Chondrocyte (in vitro differentiated cells): ENCODE measurements around the gene STAT5A. TPM values are rescaled to one million over a fixed set of nuclear protein-coding genes. Genes with fewer than 3 reads are reported as not detected.
A peak's percentile ranks its signal among the peaks of the same experiment; 100 is the strongest.

Experiments used
- DNase-seq: peaks from one replicate; pipeline ENCODE4 v3.0.0; 2021; ENCODE audit warnings: mixed read lengths, low spot score
- H3K27ac Mint-ChIP-seq: one replicate; pipeline ENCODE4 v1.8.0; 2021; ENCODE audit warnings: mild to moderate bottlenecking, moderate library complexity, mixed read lengths; ENCODE audit not compliant: unreplicated experiment
- H3K27me3 Mint-ChIP-seq: 2 replicates; pipeline ENCODE4 v1.8.0; 2021; ENCODE audit warnings: low read depth, mixed read lengths
- H3K36me3 Mint-ChIP-seq: 2 replicates; pipeline ENCODE4 v1.8.0; 2021; ENCODE audit warnings: low read depth, mixed read lengths
- H3K4me1 Mint-ChIP-seq: 2 replicates; pipeline ENCODE4 v1.8.0; 2021; ENCODE audit warnings: low read depth, mild to moderate bottlenecking, mixed read lengths
- H3K4me3 Mint-ChIP-seq: one replicate; pipeline ENCODE4 v1.8.0; 2021; ENCODE audit warnings: mild to moderate bottlenecking, moderate library complexity, mixed read lengths; ENCODE audit not compliant: unreplicated experiment
- H3K9me3 Mint-ChIP-seq: 2 replicates; pipeline ENCODE4 v1.8.0; 2021; ENCODE audit warnings: low read depth, mixed read lengths
- CTCF ChIP-seq: fragments of 200-600 bp; sonication (generic); IDR thresholded peaks from 2 replicates; pipeline ENCODE4 v1.5.0; 2021; ENCODE audit warnings: antibody characterized with exemption, mild to moderate bottlenecking, moderate library complexity
- total RNA-seq: library from RNA; stranded (reverse); gene quantifications from 3 replicates; pipeline ENCODE4 v1.2.1, GENCODE V29; 2021

The STAT5A gene
- total RNA-seq, 1 donor from 2014 or later = 14.3 TPM

DNA sequence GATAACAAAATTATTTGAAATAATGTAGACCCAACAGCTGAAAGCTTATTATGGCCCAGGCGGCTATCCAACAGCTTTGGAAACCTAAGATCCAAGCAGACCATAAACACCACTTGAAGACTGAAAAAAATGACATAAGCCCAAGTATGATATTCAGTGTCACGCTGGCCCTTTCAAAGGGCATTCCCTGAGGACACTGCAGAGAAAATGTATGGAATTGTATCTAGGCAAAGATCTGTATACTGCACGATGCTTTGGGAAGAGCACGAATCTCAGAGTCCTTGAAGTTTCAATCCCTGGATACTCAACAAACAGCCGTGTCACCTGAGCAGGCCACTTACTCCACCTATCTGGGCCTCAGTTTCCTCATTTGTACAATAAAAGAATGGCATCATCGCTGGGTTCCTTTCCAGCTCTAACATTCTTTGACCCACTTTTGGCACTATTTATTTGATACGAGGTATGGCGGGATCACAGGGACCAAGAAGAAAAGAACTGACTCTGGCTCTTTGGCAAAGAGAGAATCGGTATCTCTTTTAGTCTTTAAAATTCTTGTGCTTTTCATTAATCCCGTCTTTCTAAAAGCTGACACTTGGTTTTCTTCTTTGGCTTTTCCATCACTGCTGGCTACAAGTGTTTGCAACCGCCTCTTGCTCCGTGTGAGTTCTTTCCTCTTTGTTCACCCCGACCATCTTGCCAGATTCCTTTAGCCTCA is 13.3 kb upstream of the STAT5A start:
- peaks cover 57% of the 10 kb centered on the region for H3K4me1 Mint-ChIP-seq
- DNase-seq = no peak
- H3K36me3 Mint-ChIP-seq = no peaks in the 10 kb centered on the region
- no peaks in the 10 kb centered on the region for H3K9me3 Mint-ChIP-seq
- peak overlapping the region; percentile 90 for H3K27ac Mint-ChIP-seq
- no peaks in the 10 kb centered on the region for H3K27me3 Mint-ChIP-seq
- peak overlapping the region; percentile 90 for H3K4me3 Mint-ChIP-seq
- no peak for TF ChIP-seq CTCF

- Mint-ChIP-seq H3K4me1 (peaks cover 49% of the 10 kb centered on the region), H3K9me3 (no peaks in the 10 kb centered on the region), H3K27me3 (no peaks in the 10 kb centered on the region), H3K36me3 (no peaks in the 10 kb centered on the region), H3K4me3 (peak overlapping the region; percentile 90), H3K27ac (peak overlapping the region; percentile 90)
- no peak for TF ChIP-seq CTCF
- no peak for DNase-seq
Observed at GRCh38 chr17:42275527-42276358, 12.6 kb upstream of the STAT5A start.

DNA sequence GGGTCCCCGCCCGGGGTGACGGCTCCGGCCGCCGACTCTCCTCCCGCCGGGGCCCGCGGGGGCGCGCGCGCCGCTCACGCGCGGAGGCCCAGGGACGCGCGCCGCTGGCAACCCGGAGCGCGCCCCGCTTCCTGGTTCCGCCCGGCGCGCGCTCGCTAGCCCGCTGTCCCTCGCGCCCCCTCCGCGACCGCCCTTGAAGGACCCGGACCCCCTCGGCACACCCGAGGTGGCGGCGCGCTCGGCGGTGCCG is 12.0 kb upstream of the STAT5A start, which contains the start of gene STAT5B:
Gene STAT5B (minus strand): TSS at position 33 of the 250 bp plus-strand sequence. CDS start 44,264 bp downstream, outside the sequence.
- no peak for DNase-seq
- no peaks in the 10 kb centered on the region for H3K27me3 Mint-ChIP-seq
- H3K4me1 Mint-ChIP-seq = peaks cover 46% of the 10 kb centered on the region
- no peak for TF ChIP-seq CTCF
- H3K9me3 Mint-ChIP-seq = no peaks in the 10 kb centered on the region
- H3K36me3 Mint-ChIP-seq = no peaks in the 10 kb centered on the region
- H3K4me3 Mint-ChIP-seq = peak within 1 kb of the TSS; percentile 90
- H3K27ac Mint-ChIP-seq = peak within 1 kb of the TSS; percentile 90

DNA sequence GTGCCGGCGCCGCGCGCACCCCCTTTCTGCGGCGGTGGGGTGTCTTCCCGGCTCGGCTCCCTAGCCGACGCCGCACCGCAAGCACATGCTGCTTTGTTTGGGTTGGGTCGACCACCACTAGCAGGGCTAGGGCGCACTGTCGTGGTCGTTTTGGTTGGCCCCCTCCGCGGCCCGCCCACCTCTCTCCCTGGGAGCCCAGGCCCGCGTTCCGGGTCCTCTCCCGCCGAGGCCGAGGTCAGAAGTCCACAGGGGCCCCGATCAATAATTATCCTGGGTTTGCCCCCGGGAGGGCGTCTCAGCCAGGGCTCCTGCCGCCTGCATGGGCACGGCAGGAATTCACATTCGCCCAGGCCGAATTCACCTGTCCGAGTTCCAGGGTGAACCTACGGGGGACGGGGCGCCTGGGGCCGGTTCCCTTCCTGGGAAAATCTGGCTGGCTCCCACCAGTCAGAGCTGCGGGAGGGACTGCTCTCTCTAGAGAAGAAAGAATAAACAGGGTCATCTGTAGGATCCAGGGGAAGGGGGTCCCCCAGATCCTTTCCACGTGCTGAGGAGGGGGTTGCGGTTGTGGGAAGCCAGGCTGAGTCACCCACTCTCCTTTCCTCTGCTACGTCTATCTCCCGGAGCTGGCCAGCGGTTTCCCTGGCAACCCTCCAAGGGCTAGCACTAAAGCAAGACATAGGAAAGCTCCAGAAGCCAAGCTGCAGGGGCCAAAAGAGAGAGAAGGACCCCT is 11.5 kb upstream of the STAT5A start:
- TF ChIP-seq CTCF = peak; percentile 18

DNA sequence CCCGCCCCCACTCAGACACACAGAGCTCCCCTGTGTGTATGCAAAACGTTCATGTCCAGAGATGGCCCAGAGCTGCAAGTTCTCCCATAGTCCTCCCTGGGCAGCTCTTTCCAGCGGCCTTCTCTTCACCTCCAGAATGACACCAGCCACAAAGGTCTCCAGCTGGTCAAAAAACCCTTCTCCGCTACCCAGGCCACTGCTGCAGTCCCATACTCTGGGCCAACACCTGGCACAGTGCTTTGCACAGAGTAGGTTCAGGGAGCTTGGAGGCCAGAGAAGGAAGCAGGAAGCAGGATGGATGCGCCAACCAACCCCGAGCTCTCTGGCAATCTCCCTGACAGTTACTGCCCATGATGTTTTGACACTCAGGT is 11.0 kb upstream of the STAT5A start:
- no peak for DNase-seq
- Mint-ChIP-seq H3K36me3 (no peaks in the 10 kb centered on the region), H3K9me3 (no peaks in the 10 kb centered on the region), H3K4me1 (peaks cover 39% of the 10 kb centered on the region), H3K27ac (peak overlapping the region; percentile 71), H3K27me3 (no peaks in the 10 kb centered on the region), H3K4me3 (peak overlapping the region; percentile 71)
- no peak for TF ChIP-seq CTCF

More for the DNA sequence above, 11.5 kb upstream of the STAT5A start:
- Mint-ChIP-seq H3K4me3 (peak overlapping the region; percentile 71), H3K27ac (peak overlapping the region; percentile 71), H3K4me1 (peaks cover 41% of the 10 kb centered on the region), H3K27me3 (no peaks in the 10 kb centered on the region), H3K36me3 (no peaks in the 10 kb centered on the region), H3K9me3 (no peaks in the 10 kb centered on the region)
- DNase-seq = no peak
